ENCODE results near the gene SELENON. TPM values are rescaled to one million over a fixed set of nuclear protein-coding genes. Genes with fewer than 3 reads are reported as not detected.

Gene SELENON
- total and polyA plus RNA-seq, 2 donors from 2014 or later: 69.3 to 116 TPM

GRCh38 chr1:25858494-25858893, 58.5 kb downstream of the SELENON start:
- no peak overlapping the region for H3K27ac ChIP-seq (ENCODE audit: low read depth in 2 of 2, low read length in 2 of 2)
- no peaks in the 10 kb centered on the region for H3K36me3 ChIP-seq (ENCODE audit: control insufficient read depth in 2 of 3, insufficient read depth in 3 of 3, low read length in 3 of 3)
- H3K4me3 ChIP-seq (ENCODE audit: low read length in 3 of 3): peak overlapping the region in 2 of 3 donors; percentile 69 to 75
- no peaks in the 10 kb centered on the region for H3K9me3 ChIP-seq (ENCODE audit: control insufficient read depth in 2 of 3, insufficient read depth in 1 of 3, low read length in 3 of 3)
- H3K4me1 ChIP-seq (ENCODE audit: control insufficient read depth in 2 of 3, insufficient read depth in 2 of 3, low read depth in 1 of 3, low read length in 3 of 3): peaks cover 0 to 4% (median 0%) of the 10 kb centered on the region in 3 donors
- TF ChIP-seq CTCF (IDR thresholded peaks at IDR 0.05; ENCODE audit: borderline replicate concordance, extremely low read depth, insufficient read depth): no peak
- no peak for DNase-seq
- intact Hi-C loops (cut with DNase I): no loop called here
- no peak for FAIRE-seq
- H3K27me3 ChIP-seq (ENCODE audit: control insufficient read depth, insufficient read depth, low read length): no peaks in the 10 kb centered on the region
- no peak overlapping the region for H3K9ac ChIP-seq (ENCODE audit: low read length in 3 of 3)

GRCh38 chr1:25858906-25859789, 59.2 kb downstream of the SELENON start, which contains the start of gene AUNIP:
AUNIP (minus strand) TSS chr1:25859457; CDS start chr1:25859357, 100 bp downstream.
- Histone ChIP-seq H3K9ac (ENCODE audit: low read length in 3 of 3) (peak within 1 kb of the TSS; percentile 63 to 77 (median 66)), H3K36me3 (ENCODE audit: control insufficient read depth in 2 of 3, insufficient read depth in 3 of 3, low read length in 3 of 3) (no peaks in the 10 kb centered on the region), H3K9me3 (ENCODE audit: control insufficient read depth in 2 of 3, insufficient read depth in 1 of 3, low read length in 3 of 3) (no peaks in the 10 kb centered on the region), H3K4me3 (ENCODE audit: low read length in 3 of 3) (peak within 1 kb of the TSS; percentile 72 to 76 (median 75)), H3K27me3 (ENCODE audit: control insufficient read depth, insufficient read depth, low read length) (no peaks in the 10 kb centered on the region), H3K4me1 (ENCODE audit: control insufficient read depth in 2 of 3, insufficient read depth in 2 of 3, low read depth in 1 of 3, low read length in 3 of 3) (peaks cover 0 to 4% (median 0%) of the 10 kb centered on the region in 3 donors), H3K27ac (ENCODE audit: low read depth in 2 of 2, low read length in 2 of 2) (peak within 1 kb of the TSS; percentile 63 to 73)
- intact Hi-C loops (cut with DNase I): no loop called here
- FAIRE-seq (no peak), DNase-seq (peak; percentile 84 to 96 (median 91))
- no peak for TF ChIP-seq CTCF (IDR thresholded peaks at IDR 0.05; ENCODE audit: borderline replicate concordance, extremely low read depth, insufficient read depth)

GRCh38 chr1:25861316-25862286, 61.6 kb downstream of the SELENON start:
- Histone ChIP-seq H3K4me1 (ENCODE audit: control insufficient read depth in 2 of 3, insufficient read depth in 2 of 3, low read depth in 1 of 3, low read length in 3 of 3) (peaks cover 2 to 11% (median 7%) of the 10 kb centered on the region in 3 donors), H3K4me3 (ENCODE audit: low read length in 3 of 3) (no peak overlapping the region), H3K9ac (ENCODE audit: low read length in 3 of 3) (no peak overlapping the region), H3K27me3 (ENCODE audit: control insufficient read depth, insufficient read depth, low read length) (no peaks in the 10 kb centered on the region), H3K36me3 (ENCODE audit: control insufficient read depth in 2 of 3, insufficient read depth in 3 of 3, low read length in 3 of 3) (no peaks in the 10 kb centered on the region), H3K9me3 (ENCODE audit: control insufficient read depth in 2 of 3, insufficient read depth in 1 of 3, low read length in 3 of 3) (no peaks in the 10 kb centered on the region), H3K27ac (ENCODE audit: low read depth in 2 of 2, low read length in 2 of 2) (no peak overlapping the region)
- no peak for FAIRE-seq
- intact Hi-C loops (cut with DNase I): no loop called here
- no peak for TF ChIP-seq CTCF (IDR thresholded peaks at IDR 0.05; ENCODE audit: borderline replicate concordance, extremely low read depth, insufficient read depth)
- DNase-seq: peak in 2 of 5 donors; percentile 39 to 49

Data from kidney (tissue), 14 donors.